HFF-Myc (cell line): Measurements from ENCODE around the gene ARRDC2.

Source experiments
- DNase-seq: peaks from one replicate; pipeline ENCODE4 v3.0.0-alpha.2; 2011; ENCODE audit warnings: low read depth; ENCODE audit errors: extremely low read depth
- H3K4me3 ChIP-seq: replicated peaks from 2 replicates; pipeline ENCODE4 v1.5.1; 2011; ENCODE audit warnings: low read depth, mild to moderate bottlenecking, control low read depth, low read length
- TF ChIP-seq, protein P1 (sequence below): IDR thresholded peaks from 2 replicates; pipeline ENCODE4 v1.5.1; 2012; ENCODE audit warnings: mild to moderate bottlenecking, low read depth, low read length, control low read depth; ENCODE audit errors: missing control alignments

ARRDC2 gene

DNA sequence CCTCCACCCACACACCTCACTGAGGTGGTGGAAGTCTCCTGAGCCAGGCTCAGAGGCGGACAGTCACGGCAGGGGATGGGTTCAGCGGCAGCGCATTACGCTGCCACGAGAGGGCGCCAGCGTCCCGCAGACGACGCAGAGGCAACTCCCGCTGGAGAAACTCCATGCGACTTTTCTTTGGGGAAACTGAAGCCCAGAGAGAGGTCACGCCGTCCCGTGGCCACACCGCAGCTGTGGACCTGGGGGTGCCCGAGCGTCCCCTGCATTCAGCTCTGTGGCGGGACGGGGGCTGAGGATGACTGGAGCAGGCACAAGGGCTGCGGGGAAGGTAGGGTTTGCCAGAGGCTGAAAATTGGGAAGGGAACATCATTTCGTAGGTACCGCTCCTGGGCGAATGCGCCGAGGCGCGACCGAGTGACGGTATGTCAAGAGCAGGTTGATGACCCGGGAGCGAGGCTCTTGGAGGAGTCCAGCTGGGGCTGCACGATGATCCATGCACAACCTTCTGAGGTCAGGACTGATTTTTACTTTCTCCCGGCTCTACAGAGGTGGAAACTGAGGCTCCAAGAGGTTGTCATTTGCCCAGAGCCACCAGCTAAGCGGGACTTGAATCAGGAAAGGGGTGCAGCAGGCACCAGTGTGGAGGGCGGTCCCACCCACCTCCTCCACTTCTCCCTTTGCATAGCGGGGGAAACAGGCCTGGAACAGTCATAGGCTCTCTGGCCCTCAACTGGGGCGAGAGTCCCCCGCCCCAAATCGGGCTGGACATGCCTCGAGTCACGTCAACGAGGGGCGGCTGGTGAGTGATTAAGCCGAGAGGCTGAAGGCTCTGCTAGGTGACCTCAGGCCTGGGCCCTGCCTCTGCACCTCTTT, 690 bp upstream of the ARRDC2 start:
- no peak for DNase-seq
- TF ChIP-seq, protein P1, sequence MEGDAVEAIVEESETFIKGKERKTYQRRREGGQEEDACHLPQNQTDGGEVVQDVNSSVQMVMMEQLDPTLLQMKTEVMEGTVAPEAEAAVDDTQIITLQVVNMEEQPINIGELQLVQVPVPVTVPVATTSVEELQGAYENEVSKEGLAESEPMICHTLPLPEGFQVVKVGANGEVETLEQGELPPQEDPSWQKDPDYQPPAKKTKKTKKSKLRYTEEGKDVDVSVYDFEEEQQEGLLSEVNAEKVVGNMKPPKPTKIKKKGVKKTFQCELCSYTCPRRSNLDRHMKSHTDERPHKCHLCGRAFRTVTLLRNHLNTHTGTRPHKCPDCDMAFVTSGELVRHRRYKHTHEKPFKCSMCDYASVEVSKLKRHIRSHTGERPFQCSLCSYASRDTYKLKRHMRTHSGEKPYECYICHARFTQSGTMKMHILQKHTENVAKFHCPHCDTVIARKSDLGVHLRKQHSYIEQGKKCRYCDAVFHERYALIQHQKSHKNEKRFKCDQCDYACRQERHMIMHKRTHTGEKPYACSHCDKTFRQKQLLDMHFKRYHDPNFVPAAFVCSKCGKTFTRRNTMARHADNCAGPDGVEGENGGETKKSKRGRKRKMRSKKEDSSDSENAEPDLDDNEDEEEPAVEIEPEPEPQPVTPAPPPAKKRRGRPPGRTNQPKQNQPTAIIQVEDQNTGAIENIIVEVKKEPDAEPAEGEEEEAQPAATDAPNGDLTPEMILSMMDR = peak; percentile 93
- H3K4me3 ChIP-seq = peak overlapping the region; percentile 37

GRCh38 chr19:18008814-18009213, 844 bp downstream of the ARRDC2 start:
- no peak for DNase-seq
- TF ChIP-seq, protein P1 = no peak
- H3K4me3 ChIP-seq = peak overlapping the region; percentile 37

DNA sequence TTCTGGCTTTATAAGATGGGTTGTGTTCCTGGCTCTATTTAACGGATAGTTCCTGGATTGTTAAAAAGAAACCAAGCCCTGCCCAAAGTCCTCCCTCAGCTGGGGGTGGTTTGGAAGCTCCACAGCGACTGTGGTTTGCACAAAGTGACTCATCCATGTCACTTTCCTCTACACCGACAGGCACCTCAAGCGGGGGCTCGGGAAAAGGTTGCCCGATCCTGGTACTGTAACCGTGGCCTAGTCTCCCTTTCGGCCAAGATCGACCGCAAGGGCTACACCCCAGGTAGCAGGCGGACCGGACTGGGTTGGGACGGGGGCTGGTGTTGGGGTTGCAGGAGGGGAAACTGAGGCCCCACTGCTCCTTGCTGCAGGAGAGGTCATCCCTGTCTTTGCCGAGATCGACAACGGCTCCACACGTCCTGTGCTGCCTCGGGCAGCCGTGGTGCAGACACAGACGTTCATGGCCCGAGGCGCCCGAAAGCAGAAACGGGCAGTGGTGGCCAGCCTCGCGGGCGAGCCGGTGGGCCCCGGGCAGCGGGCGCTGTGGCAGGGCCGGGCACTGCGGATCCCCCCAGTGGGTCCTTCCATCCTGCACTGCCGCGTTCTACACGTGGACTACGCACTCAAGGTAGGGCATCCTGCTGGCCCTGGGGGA, 1.6 kb downstream of the ARRDC2 start:
- no peak overlapping the region for H3K4me3 ChIP-seq
- TF ChIP-seq, protein P1 = no peak
- no peak for DNase-seq

DNA sequence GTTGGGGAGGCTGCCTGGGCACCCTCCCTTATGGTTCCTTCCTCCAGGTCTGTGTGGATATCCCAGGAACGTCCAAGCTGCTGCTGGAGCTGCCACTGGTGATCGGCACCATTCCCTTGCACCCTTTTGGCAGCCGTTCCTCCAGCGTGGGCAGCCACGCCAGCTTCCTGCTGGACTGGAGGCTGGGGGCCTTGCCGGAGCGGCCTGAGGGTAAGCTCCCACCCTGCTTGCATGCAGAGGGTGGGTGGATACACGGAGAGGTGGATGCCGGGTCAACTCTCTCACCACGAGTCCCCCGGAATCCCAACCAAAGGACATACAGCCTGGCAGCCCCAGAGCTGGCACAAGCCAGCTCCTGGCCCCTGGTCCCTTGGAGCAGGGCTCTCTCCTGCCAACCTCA, 2.2 kb downstream of the ARRDC2 start:
- no peak overlapping the region for H3K4me3 ChIP-seq
- TF ChIP-seq, protein P1 = no peak
- DNase-seq = no peak

GRCh38 chr19:18013210-18014111, 5.5 kb downstream of the ARRDC2 start:
- H3K4me3 ChIP-seq = no peak overlapping the region
- no peak for DNase-seq
- TF ChIP-seq, protein P1 = no peak

DNA sequence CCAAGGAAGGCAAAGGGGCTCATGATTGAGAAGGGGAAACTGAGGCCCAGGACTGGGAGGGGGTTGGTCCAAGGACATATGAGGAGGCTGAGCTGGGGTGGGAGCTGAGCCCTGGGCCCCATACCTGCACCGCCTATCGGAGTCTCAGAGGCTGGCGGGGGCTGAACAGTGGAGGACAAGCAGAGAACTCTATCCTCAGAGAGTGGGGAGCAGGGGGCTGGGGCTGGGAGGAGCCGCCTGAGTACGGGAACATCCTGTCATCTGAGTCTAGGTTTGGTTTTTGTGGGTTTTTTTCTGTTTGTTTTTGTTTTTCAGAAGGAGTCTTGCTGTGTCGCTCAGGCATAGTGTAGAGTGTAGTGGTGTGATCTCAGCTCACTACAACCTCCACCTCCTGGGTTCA, 6.2 kb downstream of the ARRDC2 start:
- DNase-seq = no peak
- no peak overlapping the region for H3K4me3 ChIP-seq
- TF ChIP-seq, protein P1 = no peak
